CD14-positive monocyte (primary cell): Measurements from ENCODE around the gene BRD3OS. TPM values are rescaled to one million over a fixed set of nuclear protein-coding genes. Genes with fewer than 3 reads are reported as not detected.

Experiments
- DNase-seq, 3 donors: peaks; one replicate each; pipeline ENCODE4 v3.0.0-alpha.2; 2011 to 2022
- H2AFZ ChIP-seq: 2 replicates; pipeline ENCODE4 v1.6.0; 2012; ENCODE audit warnings: mild to moderate bottlenecking, low read depth, low read length, inconsistent platforms; ENCODE audit not compliant: insufficient read depth, poor library complexity, severe bottlenecking
- H3K27ac ChIP-seq, 2 donors: 1 replicate in 1 of 2; 2 replicates in 1 of 2; pipeline ENCODE4 v1.5.1; 2012 to 2013; ENCODE audit warnings: low read length in 2 of 2, control low read depth in 1 of 2, inconsistent platforms in 1 of 2, low read depth in 1 of 2, mild to moderate bottlenecking in 1 of 2
- H3K27me3 ChIP-seq, 2 donors: one replicate each; pipeline versions ENCODE4 v1.6.0 to v1.6.1; 2011 to 2013; ENCODE audit warnings: low read length in 2 of 2; ENCODE audit not compliant: control insufficient read depth in 2 of 2, insufficient read depth in 2 of 2
- H3K36me3 ChIP-seq, 2 donors: replicated peaks in 1 of 2; 1 replicate in 1 of 2; 2 replicates in 1 of 2; pipeline versions ENCODE4 v1.5.1 to v1.6.1; 2012 to 2013; ENCODE audit warnings: low read length in 2 of 2, control low read depth in 1 of 2, inconsistent platforms in 1 of 2, mild to moderate bottlenecking in 1 of 2; ENCODE audit not compliant: insufficient read depth in 2 of 2, control insufficient read depth in 1 of 2
- H3K4me1 ChIP-seq, 2 donors: 1 replicate in 1 of 2; 2 replicates in 1 of 2; pipeline versions ENCODE4 v1.5.1 to v1.6.1; 2012 to 2013; ENCODE audit warnings: low read length in 2 of 2, control low read depth in 1 of 2, inconsistent platforms in 1 of 2, mild to moderate bottlenecking in 1 of 2, moderate library complexity in 1 of 2; ENCODE audit not compliant: insufficient read depth in 2 of 2, control insufficient read depth in 1 of 2
- H3K4me2 ChIP-seq: replicated peaks from 2 replicates; pipeline ENCODE3; 2012; ENCODE audit warnings: low read length, moderate library complexity, mild to moderate bottlenecking; ENCODE audit not compliant: poor library complexity, severe bottlenecking; ENCODE audit errors: extremely low read depth
- H3K4me3 ChIP-seq, 3 experiments: fragments of 200-600 bp in 1 of 3; sonication (generic) in 1 of 3; replicated peaks in 1 of 3; 1 replicate in 2 of 3; 2 replicates in 1 of 3; pipeline ENCODE4 v1.5.1; 2011 to 2013; ENCODE audit warnings: low read length in 3 of 3, mild to moderate bottlenecking in 3 of 3, control low read depth in 2 of 3, low read depth in 2 of 3, inconsistent platforms in 1 of 3, moderate library complexity in 1 of 3
- H3K79me2 ChIP-seq: 2 replicates; pipeline ENCODE4 v1.6.0; 2012; ENCODE audit warnings: mild to moderate bottlenecking, control low read depth, inconsistent platforms, low read length, moderate library complexity; ENCODE audit not compliant: insufficient read depth
- H3K9ac ChIP-seq: 2 replicates; pipeline ENCODE4 v1.6.0; 2017; ENCODE audit warnings: low read length, mild to moderate bottlenecking; ENCODE audit not compliant: insufficient read depth, poor library complexity, severe bottlenecking
- H3K9me3 ChIP-seq, 2 donors: replicated peaks in 1 of 2; 1 replicate in 1 of 2; 2 replicates in 1 of 2; pipeline versions ENCODE4 v1.5.1 to v1.6.1; 2012 to 2013; ENCODE audit warnings: low read length in 2 of 2, control low read depth in 1 of 2; ENCODE audit not compliant: control insufficient read depth in 1 of 2, insufficient read depth in 1 of 2
- H4K20me1 ChIP-seq: 2 replicates; pipeline ENCODE4 v1.6.0; 2012; ENCODE audit warnings: mild to moderate bottlenecking, low read length, control low read depth, moderate library complexity; ENCODE audit not compliant: insufficient read depth
- H3K27ac Mint-ChIP-seq, 7 donors: one replicate each; pipeline ENCODE4 v1.8.0; 2020; ENCODE audit warnings: mild to moderate bottlenecking in 7 of 7, mixed read lengths in 7 of 7, moderate library complexity in 6 of 7, inconsistent platforms in 2 of 7
- H3K27me3 Mint-ChIP-seq, 3 donors: one replicate each; pipeline ENCODE4 v1.8.0; 2021 to 2022; ENCODE audit warnings: low read depth in 3 of 3, mild to moderate bottlenecking in 3 of 3, mixed read lengths in 3 of 3, moderate library complexity in 3 of 3, inconsistent platforms in 1 of 3
- H3K36me3 Mint-ChIP-seq, 2 donors: one replicate each; pipeline ENCODE4 v1.8.0; 2020; ENCODE audit warnings: mixed read lengths in 2 of 2, inconsistent platforms in 1 of 2, mild to moderate bottlenecking in 1 of 2
- H3K4me1 Mint-ChIP-seq: one replicate; pipeline ENCODE4 v1.8.0; 2020; ENCODE audit warnings: mild to moderate bottlenecking, mixed read lengths
- H3K4me3 Mint-ChIP-seq, 2 donors: one replicate each; pipeline ENCODE4 v1.8.0; 2020; ENCODE audit warnings: mild to moderate bottlenecking in 2 of 2, mixed read lengths in 2 of 2, moderate library complexity in 1 of 2
- H3K9me3 Mint-ChIP-seq, 7 donors: one replicate each; pipeline ENCODE4 v1.8.0; 2020 to 2022; ENCODE audit warnings: mixed read lengths in 7 of 7, mild to moderate bottlenecking in 6 of 7, moderate library complexity in 6 of 7, inconsistent platforms in 2 of 7
- WGBS: methylation state at CpG from one replicate; pipeline ENCODE4 v1.1.5; 2013; ENCODE audit warnings: missing lambda C conversion rate; ENCODE audit not compliant: insufficient coverage; 5-methylcytosine and 5-hydroxymethylcytosine counted together
- intact Hi-C, 2 donors: fragments of 100-400 bp; cut with micrococcal nuclease; formaldehyde crosslinking; loops; one replicate each; pipeline versions ENCODE4 v1.15.0 to v1.15.1; 2023
- polyA plus RNA-seq, 3 donors: library from polyadenylated mRNA; depleted of rRNA in 1 of 3; unstranded in 2 of 3; stranded (reverse) in 1 of 3; fragments of 300-500 nt in 2 of 3; fragments of >200 nt in 1 of 3; fragmentation: Illumina TruSeq in 2 of 3; gene quantifications; 1 replicate in 2 of 3; 2 replicates in 1 of 3; pipeline ENCODE4 v1.2.3, GENCODE V29; 2012 to 2021
- TF ChIP-seq, protein P1 (sequence below): fragments of 200-600 bp; IDR thresholded peaks from one replicate; pipeline ENCODE4 v1.8.0; 2022; ENCODE audit warnings: antibody characterized with exemption, mild to moderate bottlenecking

Gene BRD3OS
- polyA plus RNA-seq, 3 donors, result 2.9 to 6.8 (median 6.6) TPM

GRCh38 chr9:133991214-133991921, 33.9 kb upstream of the BRD3OS start:
- Histone ChIP-seq H3K27me3 (peaks cover 0 to 15% of the 10 kb centered on the region in 2 donors), H3K4me1 (peaks cover 26 to 39% of the 10 kb centered on the region in 2 donors), H4K20me1 (peaks cover 45% of the 10 kb centered on the region), H3K9me3 (no peaks in the 10 kb centered on the region), H2AFZ (no peak overlapping the region), H3K4me3 (peak overlapping the region; percentile 59 to 91 (median 63)), H3K79me2 (peaks cover 40% of the 10 kb centered on the region), H3K36me3 (no peaks in the 10 kb centered on the region), H3K27ac (no peak overlapping the region), H3K9ac (peak overlapping the region; percentile 64), H3K4me2 (peak overlapping the region; percentile 96)
- H3K4me3 Mint-ChIP-seq, result peak overlapping the region; percentile 88 to 89
- peaks cover 34% of the 10 kb centered on the region for H3K4me1 Mint-ChIP-seq
- WGBS, result 1% methylated on average over 73 of the region's 82 CpGs
- peaks cover 19 to 27% (median 27%) of the 10 kb centered on the region in 3 donors for H3K27me3 Mint-ChIP-seq
- H3K36me3 Mint-ChIP-seq, result peaks cover 0 to 3% of the 10 kb centered on the region in 2 donors
- H3K9me3 Mint-ChIP-seq, result peaks cover 0 to 6% (median 0%) of the 10 kb centered on the region in 7 donors
- peak in 1 of 3 donors; percentile 8 for DNase-seq
- intact Hi-C loops, result loop anchor here in 1 of 2 donors (5.0 kb wide), 1 partner anchor 34 kb away; no protein-coding TSS in a partner anchor
- peak overlapping the region in 1 of 7 donors; percentile 42 for H3K27ac Mint-ChIP-seq
- TF ChIP-seq, protein P1, sequence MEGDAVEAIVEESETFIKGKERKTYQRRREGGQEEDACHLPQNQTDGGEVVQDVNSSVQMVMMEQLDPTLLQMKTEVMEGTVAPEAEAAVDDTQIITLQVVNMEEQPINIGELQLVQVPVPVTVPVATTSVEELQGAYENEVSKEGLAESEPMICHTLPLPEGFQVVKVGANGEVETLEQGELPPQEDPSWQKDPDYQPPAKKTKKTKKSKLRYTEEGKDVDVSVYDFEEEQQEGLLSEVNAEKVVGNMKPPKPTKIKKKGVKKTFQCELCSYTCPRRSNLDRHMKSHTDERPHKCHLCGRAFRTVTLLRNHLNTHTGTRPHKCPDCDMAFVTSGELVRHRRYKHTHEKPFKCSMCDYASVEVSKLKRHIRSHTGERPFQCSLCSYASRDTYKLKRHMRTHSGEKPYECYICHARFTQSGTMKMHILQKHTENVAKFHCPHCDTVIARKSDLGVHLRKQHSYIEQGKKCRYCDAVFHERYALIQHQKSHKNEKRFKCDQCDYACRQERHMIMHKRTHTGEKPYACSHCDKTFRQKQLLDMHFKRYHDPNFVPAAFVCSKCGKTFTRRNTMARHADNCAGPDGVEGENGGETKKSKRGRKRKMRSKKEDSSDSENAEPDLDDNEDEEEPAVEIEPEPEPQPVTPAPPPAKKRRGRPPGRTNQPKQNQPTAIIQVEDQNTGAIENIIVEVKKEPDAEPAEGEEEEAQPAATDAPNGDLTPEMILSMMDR, result no peak

DNA sequence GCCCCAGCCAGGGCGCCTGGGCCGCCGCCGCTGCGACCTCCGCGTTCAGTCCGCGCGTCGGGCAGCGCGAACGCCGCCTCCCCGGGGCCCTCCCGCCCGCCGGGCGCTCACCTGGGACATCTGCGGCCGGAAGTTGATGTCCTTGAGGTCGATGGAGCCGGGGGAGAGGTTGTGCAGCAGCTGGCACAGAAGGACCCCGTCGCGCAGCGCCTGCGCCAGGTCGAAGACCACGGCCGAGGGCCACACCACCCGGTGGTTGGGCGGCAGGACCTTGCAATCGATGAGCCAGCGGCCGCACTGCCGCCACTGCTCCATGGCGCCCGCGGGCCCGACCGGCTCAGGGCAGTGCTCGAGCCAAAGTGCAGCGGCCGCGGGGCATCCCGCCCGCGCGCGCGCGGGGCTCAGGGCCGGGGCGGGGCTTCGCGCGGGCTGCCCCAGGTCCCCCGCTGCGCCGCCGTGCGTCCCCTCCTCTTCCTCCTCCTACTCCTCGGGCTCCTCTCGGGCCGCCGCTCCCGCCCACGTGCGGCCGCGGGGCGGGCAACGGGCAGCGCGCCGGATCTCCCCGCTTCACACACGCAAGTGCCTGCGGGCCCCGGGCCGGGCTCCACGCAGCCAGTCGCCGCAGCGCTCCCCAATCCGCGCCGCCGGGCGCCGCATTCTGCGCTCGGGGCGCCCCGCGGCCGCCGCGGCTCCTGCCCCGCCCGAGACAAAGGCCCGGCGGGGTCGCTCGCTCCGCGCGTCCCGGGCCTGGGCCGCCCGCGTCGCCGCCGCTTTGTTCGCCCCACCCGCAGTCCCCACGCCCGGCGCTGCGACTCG, 33.1 kb upstream of the BRD3OS start, which contains the start of gene VAV2:
Gene VAV2, minus strand, starts transcription at position 361 of the 816 bp plus-strand sequence. Its CDS starts 46 bp downstream, at position 315.
- WGBS, result under 1% methylated on average over 124 of the region's 124 CpGs

More for the DNA sequence above, 33.1 kb upstream of the BRD3OS start, which contains the start of gene VAV2:
- Mint-ChIP-seq H3K27ac (peak within 1 kb of the TSS in 3 of 7 donors; percentile 22 to 64 (median 30)), H3K27me3 (peaks cover 21 to 29% (median 24%) of the 10 kb centered on the region in 3 donors), H3K4me1 (peaks cover 33% of the 10 kb centered on the region), H3K36me3 (no peaks in the 10 kb centered on the region), H3K4me3 (peak within 1 kb of the TSS; percentile 88 to 89), H3K9me3 (peaks cover 0 to 6% (median 0%) of the 10 kb centered on the region in 7 donors)
- Histone ChIP-seq H3K9me3 (no peaks in the 10 kb centered on the region), H3K4me3 (peak within 1 kb of the TSS; percentile 63 to 91 (median 64)), H3K4me1 (peaks cover 26 to 39% of the 10 kb centered on the region in 2 donors), H3K36me3 (no peaks in the 10 kb centered on the region), H4K20me1 (peaks cover 40% of the 10 kb centered on the region), H3K27me3 (peaks cover 0 to 15% of the 10 kb centered on the region in 2 donors), H3K79me2 (peaks cover 35% of the 10 kb centered on the region), H3K9ac (peak within 1 kb of the TSS; percentile 75), H3K27ac (peak within 1 kb of the TSS; percentile 7 to 79), H2AFZ (peak within 1 kb of the TSS; percentile 93), H3K4me2 (peak within 1 kb of the TSS; percentile 96)
- intact Hi-C loops, result loop anchor here in 1 of 2 donors (5.0 kb wide), 1 partner anchor 35 kb away; no protein-coding TSS in a partner anchor
- DNase-seq, result peak; percentile 33 to 50 (median 34)
- TF ChIP-seq, protein P1, result no peak
